ENCODE results near the gene ANKS1B.

The ANKS1B gene

GRCh38 chr12:99620159-99620479 lies 364.6 kb downstream of the ANKS1B start:
- ChIA-PET CTCF (interaction anchor here (0.6 to 2.8 kb wide), 21 partner anchors 8 to 1541 kb away, joined by 3 to 26 read pairs (median 4); no protein-coding TSS in a partner anchor), POLR2A (no interaction called here)
- Histone ChIP-seq H3K9me3 (ENCODE audit: control insufficient read depth, insufficient read depth, low read depth, low read length) (no peaks in the 10 kb centered on the region), H3K27ac (ENCODE audit: extremely low read depth, low read depth, low read length) (no peak overlapping the region), H3K36me3 (ENCODE audit: control insufficient read depth in 2 of 2, insufficient read depth in 1 of 2, low read length in 2 of 2) (no peaks in the 10 kb centered on the region), H3K4me1 (ENCODE audit: control insufficient read depth, insufficient read depth, low read length) (no peaks in the 10 kb centered on the region), H3K4me3 (ENCODE audit: low read depth, low read length) (no peak overlapping the region)
- TF ChIP-seq ZSCAN5A (tag by site-specific recombination; IDR thresholded peaks at IDR 0.05) (no peak), ZNF335 (tag by site-specific recombination; conservative IDR thresholded peaks at IDR 0.05) (no peak), ZNF302 (tag by site-specific recombination; IDR thresholded peaks at IDR 0.05; ENCODE audit: low read depth) (no peak), ZNF404 (tag by site-specific recombination; IDR thresholded peaks at IDR 0.05) (no peak), GFI1B (tag by site-specific recombination; IDR thresholded peaks at IDR 0.05) (no peak), ZNF639 (tag by site-specific recombination; IDR thresholded peaks at IDR 0.05) (no peak), ZBTB17 (tag by site-specific recombination; IDR thresholded peaks at IDR 0.05) (no peak), ZNF37A (tag by site-specific recombination; IDR thresholded peaks at IDR 0.05) (no peak), ZNF266 (tag by site-specific recombination; IDR thresholded peaks at IDR 0.05; ENCODE audit: low read depth) (no peak), ZNF169 (tag by site-specific recombination; IDR thresholded peaks at IDR 0.05) (no peak), ZNF416 (tag by site-specific recombination; IDR thresholded peaks at IDR 0.05) (no peak), BCL11A (tag by site-specific recombination; IDR thresholded peaks at IDR 0.05; ENCODE audit: low read depth) (no peak), ZFP3 (tag by site-specific recombination; IDR thresholded peaks at IDR 0.05; ENCODE audit: low read depth) (no peak), PRDM10 (tag by site-specific recombination; IDR thresholded peaks at IDR 0.05) (no peak)
- TF ChIP-seq, protein P1, sequence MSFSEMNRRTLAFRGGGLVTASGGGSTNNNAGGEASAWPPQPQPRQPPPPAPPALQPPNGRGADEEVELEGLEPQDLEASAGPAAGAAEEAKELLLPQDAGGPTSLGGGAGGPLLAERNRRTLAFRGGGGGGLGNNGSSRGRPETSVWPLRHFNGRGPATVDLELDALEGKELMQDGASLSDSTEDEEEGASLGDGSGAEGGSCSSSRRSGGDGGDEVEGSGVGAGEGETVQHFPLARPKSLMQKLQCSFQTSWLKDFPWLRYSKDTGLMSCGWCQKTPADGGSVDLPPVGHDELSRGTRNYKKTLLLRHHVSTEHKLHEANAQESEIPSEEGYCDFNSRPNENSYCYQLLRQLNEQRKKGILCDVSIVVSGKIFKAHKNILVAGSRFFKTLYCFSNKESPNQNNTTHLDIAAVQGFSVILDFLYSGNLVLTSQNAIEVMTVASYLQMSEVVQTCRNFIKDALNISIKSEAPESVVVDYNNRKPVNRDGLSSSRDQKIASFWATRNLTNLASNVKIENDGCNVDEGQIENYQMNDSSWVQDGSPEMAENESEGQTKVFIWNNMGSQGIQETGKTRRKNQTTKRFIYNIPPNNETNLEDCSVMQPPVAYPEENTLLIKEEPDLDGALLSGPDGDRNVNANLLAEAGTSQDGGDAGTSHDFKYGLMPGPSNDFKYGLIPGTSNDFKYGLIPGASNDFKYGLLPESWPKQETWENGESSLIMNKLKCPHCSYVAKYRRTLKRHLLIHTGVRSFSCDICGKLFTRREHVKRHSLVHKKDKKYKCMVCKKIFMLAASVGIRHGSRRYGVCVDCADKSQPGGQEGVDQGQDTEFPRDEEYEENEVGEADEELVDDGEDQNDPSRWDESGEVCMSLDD (tag by site-specific recombination; IDR thresholded peaks at IDR 0.05): no peak
- TF ChIP-seq, protein P2, sequence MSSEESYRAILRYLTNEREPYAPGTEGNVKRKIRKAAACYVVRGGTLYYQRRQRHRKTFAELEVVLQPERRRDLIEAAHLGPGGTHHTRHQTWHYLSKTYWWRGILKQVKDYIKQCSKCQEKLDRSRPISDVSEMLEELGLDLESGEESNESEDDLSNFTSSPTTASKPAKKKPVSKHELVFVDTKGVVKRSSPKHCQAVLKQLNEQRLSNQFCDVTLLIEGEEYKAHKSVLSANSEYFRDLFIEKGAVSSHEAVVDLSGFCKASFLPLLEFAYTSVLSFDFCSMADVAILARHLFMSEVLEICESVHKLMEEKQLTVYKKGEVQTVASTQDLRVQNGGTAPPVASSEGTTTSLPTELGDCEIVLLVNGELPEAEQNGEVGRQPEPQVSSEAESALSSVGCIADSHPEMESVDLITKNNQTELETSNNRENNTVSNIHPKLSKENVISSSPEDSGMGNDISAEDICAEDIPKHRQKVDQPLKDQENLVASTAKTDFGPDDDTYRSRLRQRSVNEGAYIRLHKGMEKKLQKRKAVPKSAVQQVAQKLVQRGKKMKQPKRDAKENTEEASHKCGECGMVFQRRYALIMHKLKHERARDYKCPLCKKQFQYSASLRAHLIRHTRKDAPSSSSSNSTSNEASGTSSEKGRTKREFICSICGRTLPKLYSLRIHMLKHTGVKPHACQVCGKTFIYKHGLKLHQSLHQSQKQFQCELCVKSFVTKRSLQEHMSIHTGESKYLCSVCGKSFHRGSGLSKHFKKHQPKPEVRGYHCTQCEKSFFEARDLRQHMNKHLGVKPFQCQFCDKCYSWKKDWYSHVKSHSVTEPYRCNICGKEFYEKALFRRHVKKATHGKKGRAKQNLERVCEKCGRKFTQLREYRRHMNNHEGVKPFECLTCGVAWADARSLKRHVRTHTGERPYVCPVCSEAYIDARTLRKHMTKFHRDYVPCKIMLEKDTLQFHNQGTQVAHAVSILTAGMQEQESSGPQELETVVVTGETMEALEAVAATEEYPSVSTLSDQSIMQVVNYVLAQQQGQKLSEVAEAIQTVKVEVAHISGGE (tag by site-specific recombination; conservative IDR thresholded peaks at IDR 0.05; ENCODE audit: low read depth): no peak

Measured in HEK293 (cell line).